Sigmoid colon (tissue), 4 donors: Measurements from ENCODE around the gene CNKSR2.

Experiments
- EP300 ChIP-seq, 4 donors: sonication (generic); formaldehyde crosslinking; IDR thresholded peaks; one replicate each; pipeline ENCODE4 v1.6.1; 2017; ENCODE audit warnings: antibody characterized with exemption in 4 of 4
- POLR2A ChIP-seq, 2 donors: fragments of 450-650 bp; IDR thresholded peaks; one replicate each; pipeline ENCODE4 v1.6.1; 2016; ENCODE audit warnings: antibody characterized with exemption in 2 of 2, mild to moderate bottlenecking in 2 of 2, moderate library complexity in 2 of 2
- POLR2AphosphoS5 ChIP-seq, 4 donors: sonication (generic); formaldehyde crosslinking; IDR thresholded peaks; one replicate each; pipeline ENCODE4 v1.6.1; 2017; ENCODE audit warnings: antibody characterized with exemption in 4 of 4
- TF ChIP-seq, protein P1 (sequence below), 4 experiments: fragments of 450-650 bp in 3 of 4; fragments of 200-600 bp in 1 of 4; IDR thresholded peaks; one replicate each; pipeline ENCODE4 v1.5.1; 2016 to 2019; ENCODE audit warnings: antibody characterized with exemption in 4 of 4, mild to moderate bottlenecking in 3 of 4, moderate library complexity in 2 of 4

DNA sequence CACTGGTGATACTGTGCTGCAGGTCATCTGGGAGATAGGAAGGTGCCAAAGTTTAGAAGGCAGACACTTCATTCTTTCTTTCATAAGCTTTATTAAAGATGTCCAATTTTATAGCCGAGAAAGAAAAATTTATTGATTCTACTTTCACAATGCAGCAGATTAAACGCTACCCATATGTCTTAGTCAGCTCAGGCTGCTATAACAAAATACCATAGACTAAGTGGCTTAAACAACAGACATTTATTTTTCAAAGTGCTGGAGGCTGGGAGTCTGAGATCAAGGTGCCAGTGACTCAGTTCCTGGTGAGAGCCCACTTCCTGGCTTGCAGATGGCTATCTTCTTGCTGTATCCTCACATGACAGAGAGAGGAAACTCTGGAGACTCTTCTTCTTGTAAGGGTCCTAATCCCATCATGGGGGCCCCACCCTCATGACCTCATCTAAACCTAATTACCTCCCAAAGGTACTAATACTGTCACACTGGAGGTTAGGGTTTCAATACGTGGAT lies 317.3 kb downstream of the CNKSR2 start:
- TF ChIP-seq, protein P1, sequence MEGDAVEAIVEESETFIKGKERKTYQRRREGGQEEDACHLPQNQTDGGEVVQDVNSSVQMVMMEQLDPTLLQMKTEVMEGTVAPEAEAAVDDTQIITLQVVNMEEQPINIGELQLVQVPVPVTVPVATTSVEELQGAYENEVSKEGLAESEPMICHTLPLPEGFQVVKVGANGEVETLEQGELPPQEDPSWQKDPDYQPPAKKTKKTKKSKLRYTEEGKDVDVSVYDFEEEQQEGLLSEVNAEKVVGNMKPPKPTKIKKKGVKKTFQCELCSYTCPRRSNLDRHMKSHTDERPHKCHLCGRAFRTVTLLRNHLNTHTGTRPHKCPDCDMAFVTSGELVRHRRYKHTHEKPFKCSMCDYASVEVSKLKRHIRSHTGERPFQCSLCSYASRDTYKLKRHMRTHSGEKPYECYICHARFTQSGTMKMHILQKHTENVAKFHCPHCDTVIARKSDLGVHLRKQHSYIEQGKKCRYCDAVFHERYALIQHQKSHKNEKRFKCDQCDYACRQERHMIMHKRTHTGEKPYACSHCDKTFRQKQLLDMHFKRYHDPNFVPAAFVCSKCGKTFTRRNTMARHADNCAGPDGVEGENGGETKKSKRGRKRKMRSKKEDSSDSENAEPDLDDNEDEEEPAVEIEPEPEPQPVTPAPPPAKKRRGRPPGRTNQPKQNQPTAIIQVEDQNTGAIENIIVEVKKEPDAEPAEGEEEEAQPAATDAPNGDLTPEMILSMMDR (IDR thresholded peaks at IDR 0.05): no peak
- TF ChIP-seq POLR2A (IDR thresholded peaks at IDR 0.05) (no peak), EP300 (IDR thresholded peaks at IDR 0.05) (no peak), POLR2AphosphoS5 (IDR thresholded peaks at IDR 0.05) (no peak)
